GM19372 (cell line): ENCODE results near the gene ZNF644.

Experiments used
- ATAC-seq: cut with Tn5 transposase; IDR thresholded peaks from one replicate; pipeline ENCODE4 v1.9.1; 2021; ENCODE audit warnings: mild to moderate bottlenecking, low read depth, moderate library complexity; ENCODE audit not compliant: unreplicated experiment

Gene ZNF644

GRCh38 chr1:91024481-91025119 is 2.8 kb upstream of the ZNF644 start:
- ATAC-seq, result no peak

- no peak for ATAC-seq
These were observed 689 bp upstream of the ZNF644 start for GRCh38 chr1:91022518-91022929.

- ATAC-seq, result peak; percentile 30
These were observed 709 bp downstream of the ZNF644 start for GRCh38 chr1:91020967-91021685.

GRCh38 chr1:91020486-91020885 is 1.3 kb downstream of the ZNF644 start:
- ATAC-seq, result no peak

GRCh38 chr1:91018006-91018405 is 3.8 kb downstream of the ZNF644 start:
- no peak for ATAC-seq

GRCh38 chr1:91015794-91016550 is 5.9 kb downstream of the ZNF644 start:
- no peak for ATAC-seq

DNA sequence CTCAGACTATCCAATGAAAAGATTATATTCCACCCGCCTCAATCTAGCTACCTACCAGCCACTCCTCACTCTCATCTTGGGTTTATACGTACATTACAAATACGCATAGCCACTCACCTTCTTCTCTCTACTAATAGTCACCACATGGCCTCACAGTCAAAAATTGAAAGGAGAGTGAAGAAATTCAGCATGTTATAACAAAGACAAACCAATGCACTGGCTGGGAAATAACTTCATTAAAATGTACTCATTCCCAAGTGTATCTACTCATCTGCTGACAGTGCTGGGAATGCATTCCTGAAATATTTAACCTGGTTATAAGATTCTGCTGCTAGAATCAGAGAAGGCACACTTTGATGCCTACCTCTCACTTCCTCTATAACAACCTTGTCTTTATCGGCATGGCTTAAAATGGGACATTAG is 6.5 kb downstream of the ZNF644 start:
- no peak for ATAC-seq

DNA sequence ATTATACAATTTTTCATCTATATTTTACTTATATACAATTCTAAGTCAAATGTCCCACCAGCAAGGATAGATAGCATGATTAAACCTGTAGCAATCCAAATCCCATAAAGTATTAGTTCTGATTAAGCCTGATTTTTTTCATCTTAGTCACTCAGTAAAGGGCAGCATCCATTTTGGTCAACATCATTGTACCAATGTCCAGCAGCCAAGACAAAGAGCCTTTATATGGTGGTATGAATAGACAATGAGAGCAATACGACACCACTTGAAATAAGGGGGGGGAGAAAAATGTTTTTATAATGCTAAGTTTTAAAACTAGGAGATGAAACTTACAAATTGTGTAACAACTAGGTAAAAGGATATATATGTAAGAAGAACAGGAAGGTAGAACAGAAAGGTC is 7.4 kb downstream of the ZNF644 start:
- ATAC-seq, result no peak

DNA sequence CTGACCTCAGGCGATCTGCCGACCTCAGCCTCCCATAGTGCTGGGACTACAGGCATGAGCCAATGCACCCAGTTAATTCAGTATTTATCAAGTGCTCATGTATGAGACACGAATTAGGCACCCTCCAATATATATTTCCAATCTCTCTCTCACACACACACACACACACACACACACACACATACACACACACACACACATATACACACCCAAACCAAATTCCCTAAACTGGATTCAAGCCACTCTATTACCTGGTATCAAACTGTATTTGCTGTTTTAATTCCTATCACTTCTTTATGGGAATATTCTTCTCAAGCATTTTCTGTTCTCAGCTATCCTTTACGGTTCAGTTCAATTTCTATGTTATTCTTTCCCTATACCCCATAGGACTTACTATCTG is 8.5 kb downstream of the ZNF644 start:
- ATAC-seq, result no peak

GRCh38 chr1:91012196-91012595 is 9.6 kb downstream of the ZNF644 start:
- no peak for ATAC-seq

GRCh38 chr1:91011726-91012125 is 10.1 kb downstream of the ZNF644 start:
- no peak for ATAC-seq

DNA sequence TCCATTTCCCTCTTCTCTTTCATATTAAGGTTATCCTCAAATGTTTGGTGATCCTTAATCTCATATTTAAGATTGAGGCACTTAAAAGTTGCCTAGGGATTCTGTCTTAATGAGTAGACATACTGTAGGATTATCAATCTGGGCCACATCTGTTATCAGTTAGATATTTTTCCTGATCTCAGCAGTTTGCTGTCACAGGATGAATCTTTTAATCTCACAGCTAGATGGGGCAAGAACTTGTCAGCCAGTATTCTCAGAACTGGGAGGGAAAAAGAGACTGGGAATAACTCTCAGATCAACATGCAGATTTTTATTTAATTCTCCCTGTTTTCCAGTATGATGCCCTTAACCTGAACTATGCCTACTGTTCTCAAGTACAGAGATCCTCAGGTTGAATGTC is 14.0 kb downstream of the ZNF644 start:
- no peak for ATAC-seq

DNA sequence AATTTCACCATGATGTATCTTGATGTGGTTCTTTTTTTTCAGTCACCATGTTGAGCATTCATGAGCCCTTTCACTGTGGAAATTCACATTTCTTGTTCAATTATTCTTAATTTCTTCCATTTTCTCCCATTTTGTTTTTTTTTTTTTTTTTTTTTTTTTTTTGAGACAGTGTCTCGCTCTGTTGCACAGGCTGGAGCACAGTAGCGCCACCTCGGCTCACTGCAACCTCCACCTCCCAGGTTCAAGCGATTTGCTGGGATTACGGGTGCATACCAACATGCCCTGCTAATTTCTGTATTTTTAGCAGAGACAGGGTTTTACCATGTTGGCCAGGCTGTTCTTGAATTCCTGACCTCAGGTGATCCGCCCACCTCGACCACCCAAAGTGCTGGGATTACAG is 14.7 kb downstream of the ZNF644 start:
- no peak for ATAC-seq

- ATAC-seq, result no peak
These were observed 15.5 kb downstream of the ZNF644 start for GRCh38 chr1:91006113-91006908.

DNA sequence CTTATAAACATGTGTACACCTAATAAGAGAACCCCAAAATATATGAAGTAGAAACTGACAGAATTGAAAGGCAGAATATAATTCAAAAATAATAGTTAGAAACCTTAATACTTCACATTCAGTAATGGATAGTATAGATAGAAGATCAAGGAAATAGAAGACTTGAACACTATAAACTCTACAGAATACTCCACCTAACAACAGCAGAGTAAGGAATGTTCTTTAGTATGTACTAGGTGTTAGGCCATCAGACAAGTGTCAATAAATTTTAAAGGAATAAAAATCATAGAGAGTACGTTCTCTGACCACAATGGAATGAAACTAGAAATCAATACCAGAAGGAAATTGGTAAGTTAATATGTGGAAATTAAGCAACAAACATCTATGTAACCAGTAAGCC is 16.6 kb downstream of the ZNF644 start:
- no peak for ATAC-seq

GRCh38 chr1:91004145-91004544 is 17.7 kb downstream of the ZNF644 start:
- ATAC-seq, result no peak

- no peak for ATAC-seq
These were observed 25.0 kb downstream of the ZNF644 start for GRCh38 chr1:90996742-90997413.

DNA sequence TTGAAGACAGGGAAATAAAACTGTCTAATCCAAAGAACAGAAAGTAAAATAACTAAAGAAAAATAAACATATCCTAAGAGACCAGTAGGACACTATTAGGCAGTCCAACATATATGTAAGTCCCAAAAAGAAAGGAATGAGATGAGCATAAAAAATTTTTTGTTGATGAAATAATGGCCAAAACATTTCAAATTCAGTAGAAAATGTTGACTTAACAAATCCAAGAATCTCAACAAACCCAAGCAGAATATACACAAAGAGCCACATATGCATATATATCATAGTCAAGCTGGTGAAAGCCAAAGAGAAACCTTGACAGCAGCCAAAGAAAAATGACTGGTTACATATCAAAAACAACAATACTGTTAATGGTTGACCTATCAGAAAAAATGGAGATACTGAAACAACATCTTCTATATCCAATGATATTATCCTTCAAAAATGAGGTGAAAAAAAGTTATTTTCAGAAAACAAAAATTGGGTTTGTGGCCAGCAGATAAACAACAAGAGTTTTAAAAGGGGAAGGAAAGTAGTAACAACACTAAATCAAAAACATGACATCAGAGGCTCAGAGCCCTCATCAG is 26.4 kb downstream of the ZNF644 start:
- no peak for ATAC-seq

DNA sequence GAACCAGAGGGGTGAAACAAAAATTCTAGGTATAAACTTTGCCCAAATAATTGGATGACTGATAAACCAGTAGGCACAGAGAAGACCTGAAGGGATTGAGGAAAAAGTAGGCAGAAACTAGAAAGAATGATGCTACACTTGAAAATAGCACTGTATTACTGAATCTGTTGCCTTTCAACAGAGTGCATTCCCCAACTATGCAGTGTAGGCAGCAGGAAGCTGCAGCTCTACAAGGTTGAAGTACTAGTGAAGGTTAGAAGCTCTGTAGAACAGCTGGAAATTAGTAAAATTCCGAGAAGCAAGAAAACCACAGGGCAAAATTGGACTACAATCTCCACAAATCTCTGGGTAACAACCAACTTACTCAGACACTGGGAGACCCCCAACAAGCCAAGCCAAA is 27.4 kb downstream of the ZNF644 start:
- ATAC-seq, result no peak

GRCh38 chr1:90993245-90993644 is 28.6 kb downstream of the ZNF644 start:
- ATAC-seq, result no peak
